CD4-positive, alpha-beta T cell treated with Interleukin-17A for 4 hours (primary cell): ENCODE results near the gene OASL.

Source experiments
- DNase-seq: peaks from one replicate; pipeline ENCODE4 v3.0.0-alpha.2; 2020; ENCODE audit warnings: mixed read lengths

The OASL gene

GRCh38 chr12:120988234-120988633 lies 50.8 kb downstream of the OASL start:
- DNase-seq, result no peak

GRCh38 chr12:120984351-120984898 lies 54.6 kb downstream of the OASL start:
- DNase-seq, result no peak

GRCh38 chr12:120983759-120984158 lies 55.3 kb downstream of the OASL start:
- no peak for DNase-seq

GRCh38 chr12:120982659-120983058 lies 56.4 kb downstream of the OASL start:
- DNase-seq, result no peak

GRCh38 chr12:120981407-120981941 lies 57.6 kb downstream of the OASL start:
- no peak for DNase-seq

- no peak for DNase-seq
Measured at GRCh38 chr12:120980800-120981368, 58.2 kb downstream of the OASL start.

GRCh38 chr12:120979862-120980696 lies 59.0 kb downstream of the OASL start:
- DNase-seq, result no peak

GRCh38 chr12:120979220-120979861 lies 59.7 kb downstream of the OASL start:
- no peak for DNase-seq

GRCh38 chr12:120978296-120979219 lies 60.5 kb downstream of the OASL start, which contains the start of gene HNF1A:
HNF1A (plus strand) TSS chr12:120978543; CDS start chr12:120978769, 226 bp downstream.
- no peak for DNase-seq

- DNase-seq, result no peak
Measured at GRCh38 chr12:120977531-120978295, 61.3 kb downstream of the OASL start.

- DNase-seq, result no peak
Measured at GRCh38 chr12:120972870-120973543, 66.0 kb downstream of the OASL start.

- peak; percentile 46 for DNase-seq
Measured at GRCh38 chr12:120971299-120972180, 67.5 kb downstream of the OASL start.

- no peak for DNase-seq
Measured at GRCh38 chr12:120970310-120970709, 68.7 kb downstream of the OASL start.
